ENCODE results near the gene OR13C2. TPM values are rescaled to one million over a fixed set of nuclear protein-coding genes. Genes with fewer than 3 reads are reported as not detected.

OR13C2 gene
- total RNA-seq, 2 experiments from 2014 or later = not detected

GRCh38 chr9:104580562-104580961 is 24.9 kb downstream of the OR13C2 start:
- H3K27me3 Mint-ChIP-seq = no peaks in the 10 kb centered on the region
- no peak overlapping the region for H3K27ac Mint-ChIP-seq
- no peaks in the 10 kb centered on the region for H3K36me3 Mint-ChIP-seq (ENCODE audit: low read depth)
- CTCF ChIA-PET = no interaction called here
- no peak for DNase-seq
- no peak overlapping the region for H3K4me3 Mint-ChIP-seq
- no peaks in the 10 kb centered on the region for H3K4me1 Mint-ChIP-seq
- POLR2A ChIA-PET = no interaction called here
- no peaks in the 10 kb centered on the region for H3K9me3 Mint-ChIP-seq

DNA sequence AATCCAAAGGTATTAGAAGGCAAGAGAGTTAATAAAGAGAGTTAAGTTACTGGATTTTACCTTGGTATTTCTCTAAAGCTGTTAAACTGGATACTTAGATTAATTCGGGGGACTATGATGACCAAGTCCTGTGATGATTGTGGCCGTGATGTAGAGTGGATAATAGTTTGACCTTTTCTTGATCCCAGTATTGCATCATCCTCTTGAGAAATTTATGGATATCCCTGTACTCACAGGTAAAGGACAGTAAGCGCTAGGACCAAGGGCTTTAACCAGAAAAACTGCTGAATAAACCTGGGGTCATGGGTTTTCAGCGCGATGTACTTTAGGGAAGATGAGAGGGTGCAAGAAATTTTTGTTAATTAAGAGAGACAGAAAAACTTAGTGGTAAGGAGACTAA is 28.2 kb downstream of the OR13C2 start:
- Mint-ChIP-seq H3K27me3 (no peaks in the 10 kb centered on the region), H3K9me3 (peaks cover 3% of the 10 kb centered on the region), H3K4me1 (no peaks in the 10 kb centered on the region), H3K4me3 (no peak overlapping the region), H3K36me3 (ENCODE audit: low read depth) (no peaks in the 10 kb centered on the region), H3K27ac (no peak overlapping the region)
- no peak for DNase-seq
- ChIA-PET CTCF (no interaction called here), POLR2A (no interaction called here)

DNA sequence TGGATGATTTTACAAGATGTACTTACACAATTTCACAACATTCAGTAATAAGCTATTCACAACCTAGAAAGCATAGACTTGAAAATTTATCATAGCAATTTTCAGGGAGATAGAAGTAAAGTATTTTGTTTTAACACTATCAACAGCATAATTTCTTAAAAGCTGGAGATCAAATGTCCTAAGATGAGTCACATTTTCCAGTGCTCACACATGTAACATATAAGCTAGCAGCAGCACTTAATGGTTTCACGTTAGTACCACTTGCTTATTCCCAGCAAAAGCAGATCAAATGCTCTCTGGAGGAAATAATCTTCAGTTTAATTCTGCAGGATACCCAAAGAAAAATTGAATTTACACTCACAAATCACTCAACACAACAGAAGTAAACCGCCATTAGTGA is 30.0 kb downstream of the OR13C2 start:
- H3K27me3 Mint-ChIP-seq = no peaks in the 10 kb centered on the region
- no peaks in the 10 kb centered on the region for H3K4me1 Mint-ChIP-seq
- CTCF ChIA-PET = no interaction called here
- H3K9me3 Mint-ChIP-seq = peaks cover 3% of the 10 kb centered on the region
- POLR2A ChIA-PET = no interaction called here
- H3K27ac Mint-ChIP-seq = no peak overlapping the region
- DNase-seq = no peak
- H3K4me3 Mint-ChIP-seq = no peak overlapping the region
- H3K36me3 Mint-ChIP-seq (ENCODE audit: low read depth) = no peaks in the 10 kb centered on the region

DNA sequence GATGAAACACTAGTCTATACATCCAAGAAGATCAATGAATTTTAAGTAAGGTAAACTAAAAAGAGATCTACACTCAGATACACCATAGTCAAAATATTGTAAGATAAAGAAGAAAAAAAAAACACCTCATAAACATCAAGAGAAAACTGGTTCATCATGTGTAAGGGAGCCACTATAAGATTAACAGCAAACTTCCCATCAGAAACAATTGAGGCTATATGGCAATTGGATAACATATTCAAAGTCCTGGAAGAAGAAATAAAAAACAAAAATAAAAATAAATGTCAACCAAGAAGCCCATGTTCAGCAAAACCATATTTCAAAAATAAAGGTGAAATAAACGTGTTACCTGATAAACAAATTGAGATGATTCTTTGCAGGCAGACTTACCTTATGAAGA is 32.8 kb downstream of the OR13C2 start:
- Mint-ChIP-seq H3K9me3 (peaks cover 3% of the 10 kb centered on the region), H3K4me1 (no peaks in the 10 kb centered on the region), H3K36me3 (ENCODE audit: low read depth) (no peaks in the 10 kb centered on the region), H3K27me3 (no peaks in the 10 kb centered on the region), H3K4me3 (no peak overlapping the region), H3K27ac (no peak overlapping the region)
- CTCF ChIA-PET = no interaction called here
- POLR2A ChIA-PET = no interaction called here
- DNase-seq = no peak

- H3K27ac Mint-ChIP-seq = no peak within 1 kb of the TSS
- DNase-seq = no peak
- ChIA-PET POLR2A (no interaction called here), CTCF (no interaction called here)
- no peaks in the 10 kb centered on the region for H3K4me1 Mint-ChIP-seq
- H3K36me3 Mint-ChIP-seq (ENCODE audit: low read depth) = no peaks in the 10 kb centered on the region
- peaks cover 3% of the 10 kb centered on the region for H3K9me3 Mint-ChIP-seq
- no peaks in the 10 kb centered on the region for H3K27me3 Mint-ChIP-seq
- H3K4me3 Mint-ChIP-seq = no peak within 1 kb of the TSS
These were observed 36.6 kb downstream of the OR13C2 start, which contains the start of gene OR13C8 for GRCh38 chr9:104568868-104569267. Gene OR13C8, plus strand, starts transcription at chr9:104569168. Its CDS starts 0 bp downstream, at chr9:104569168.

DNA sequence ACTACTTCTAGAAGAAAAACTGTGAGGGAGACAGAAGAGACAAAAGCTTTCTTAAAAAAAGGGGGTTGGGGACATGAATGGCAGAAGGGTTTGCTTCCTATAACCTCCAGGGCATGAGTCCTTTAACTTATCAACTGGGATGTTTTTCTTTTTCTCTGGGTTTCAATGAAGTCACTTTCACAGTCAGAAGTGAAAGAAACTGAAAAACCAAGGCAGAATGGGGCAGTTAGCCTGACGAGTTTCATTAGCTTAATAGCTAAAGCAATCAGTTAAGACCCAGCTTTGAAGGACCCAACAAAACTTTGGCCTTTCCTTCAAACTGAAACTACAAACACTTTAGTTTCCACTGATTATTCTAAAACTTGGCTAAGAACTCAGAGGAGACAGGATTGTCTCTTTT is 41.1 kb downstream of the OR13C2 start:
- Mint-ChIP-seq H3K27me3 (no peaks in the 10 kb centered on the region), H3K9me3 (no peaks in the 10 kb centered on the region), H3K4me3 (no peak overlapping the region), H3K27ac (no peak overlapping the region), H3K4me1 (no peaks in the 10 kb centered on the region), H3K36me3 (ENCODE audit: low read depth) (no peaks in the 10 kb centered on the region)
- ChIA-PET CTCF (no interaction called here), POLR2A (no interaction called here)
- no peak for DNase-seq

GRCh38 chr9:104556830-104557634 is 48.4 kb downstream of the OR13C2 start:
- peaks cover 11% of the 10 kb centered on the region for H3K9me3 Mint-ChIP-seq
- no peaks in the 10 kb centered on the region for H3K27me3 Mint-ChIP-seq
- H3K27ac Mint-ChIP-seq = no peak overlapping the region
- no peaks in the 10 kb centered on the region for H3K4me1 Mint-ChIP-seq
- DNase-seq = no peak
- H3K36me3 Mint-ChIP-seq (ENCODE audit: low read depth) = no peaks in the 10 kb centered on the region
- no peak overlapping the region for H3K4me3 Mint-ChIP-seq
- POLR2A ChIA-PET = interaction anchor here (0.7 kb wide), 1 partner anchor 464 kb away, joined by 3 read pairs; no protein-coding TSS in a partner anchor
- CTCF ChIA-PET = interaction anchor here (0.6 kb wide), 1 partner anchor 1504 kb away, joined by 3 read pairs; no protein-coding TSS in a partner anchor

DNA sequence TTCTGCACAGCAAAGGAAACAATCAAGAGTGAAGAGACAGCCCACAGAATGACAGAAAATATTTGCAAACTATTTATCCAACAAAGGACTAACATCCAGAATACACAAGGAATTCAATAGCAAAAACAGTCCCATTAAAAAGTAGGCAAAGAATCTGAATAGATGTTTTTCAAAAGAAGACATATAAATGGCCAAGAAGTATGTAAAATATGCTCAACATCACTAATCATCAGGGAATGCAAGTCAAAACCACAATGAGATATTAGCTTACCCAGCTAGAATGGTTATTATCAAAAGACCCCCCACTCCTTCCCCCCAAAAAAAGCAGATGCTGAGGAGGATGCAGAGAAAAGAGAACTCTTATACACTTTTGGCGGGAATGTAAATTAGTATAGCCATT is 49.9 kb downstream of the OR13C2 start:
- Mint-ChIP-seq H3K27ac (no peak overlapping the region), H3K36me3 (ENCODE audit: low read depth) (no peaks in the 10 kb centered on the region), H3K4me1 (no peaks in the 10 kb centered on the region), H3K27me3 (no peaks in the 10 kb centered on the region), H3K9me3 (peaks cover 11% of the 10 kb centered on the region), H3K4me3 (no peak overlapping the region)
- DNase-seq = no peak
- POLR2A ChIA-PET = no interaction called here
- CTCF ChIA-PET = no interaction called here

Other genes starting within 250 kb of the OR13C2 start
- not detected for gene OR13F1, start 101.4 kb downstream of the OR13C2 start, total RNA-seq
- gene OR13C4, start 78.4 kb downstream of the OR13C2 start, total RNA-seq = not detected
- gene OR13C3, start 68.8 kb downstream of the OR13C2 start, total RNA-seq = not detected
- gene OR13C8, start 36.5 kb downstream of the OR13C2 start, total RNA-seq = not detected
- not detected for gene OR13C5, start 6.2 kb downstream of the OR13C2 start, total RNA-seq
- not detected for gene OR13C9, start 12.6 kb upstream of the OR13C2 start, total RNA-seq
- not detected for gene OR13D1, start 88.9 kb upstream of the OR13C2 start, total RNA-seq
- 10 to 100 TPM; 20.8 to 22.4 TPM for gene NIPSNAP3A, start 142.1 kb upstream of the OR13C2 start, total RNA-seq
- under 1 TPM; 0.74 to 0.79 TPM for gene NIPSNAP3B, start 158.5 kb upstream of the OR13C2 start, total RNA-seq